GM19025 (cell line): ENCODE data around the gene YBX1.
"Not testable (repeated sequence)": the region's sequence is repeated elsewhere in the genome, so short reads cannot be mapped to it uniquely, and the experiment has no call there.

Source experiments
- ATAC-seq: cut with Tn5 transposase; IDR thresholded peaks from one replicate; pipeline ENCODE4 v1.9.1; 2021; ENCODE audit warnings: mild to moderate bottlenecking, low read depth, moderate library complexity; ENCODE audit not compliant: unreplicated experiment

The YBX1 gene

GRCh38 chr1:42746436-42747105, 64.4 kb downstream of the YBX1 start:
- ATAC-seq: no peak

GRCh38 chr1:42747125-42747524, 64.9 kb downstream of the YBX1 start:
- ATAC-seq: no peak

- ATAC-seq: no peak
Observed at GRCh38 chr1:42748021-42748420, 65.8 kb downstream of the YBX1 start.

GRCh38 chr1:42748461-42749410, 66.5 kb downstream of the YBX1 start:
- ATAC-seq: no peak

- no peak for ATAC-seq
Observed at GRCh38 chr1:42750041-42750440, 67.8 kb downstream of the YBX1 start.

GRCh38 chr1:42751511-42752070, 69.4 kb downstream of the YBX1 start:
- not testable (repeated sequence) for ATAC-seq

GRCh38 chr1:42752284-42752683, 70.1 kb downstream of the YBX1 start:
- no peak for ATAC-seq

GRCh38 chr1:42753070-42753469, 70.9 kb downstream of the YBX1 start:
- ATAC-seq: no peak
